HL-60 (cell line): ENCODE data around the gene CARS2.
A peak's percentile ranks its signal among the peaks of the same experiment; 100 is the strongest.

Experiments used
- DNase-seq, 2 experiments: peaks; one replicate each; pipeline ENCODE4 v3.0.0-alpha.2; 2010 to 2020; ENCODE audit warnings: low read depth in 1 of 2, low spot score in 1 of 2
- H3K27ac ChIP-seq: fragments of 250-450 bp; sonication (Bioruptor Pico); replicated peaks from 2 replicates; pipeline ENCODE4 v1.5.1; 2020; ENCODE audit warnings: mild to moderate bottlenecking, moderate library complexity
- H3K27me3 ChIP-seq: fragments of 250-450 bp; sonication (Bioruptor Pico); 2 replicates; pipeline ENCODE4 v1.5.1; 2021; ENCODE audit warnings: mild to moderate bottlenecking, moderate library complexity; ENCODE audit not compliant: insufficient read depth, poor library complexity, severe bottlenecking
- H3K4me3 ChIP-seq: replicated peaks from 2 replicates; pipeline ENCODE4 v1.5.1; 2011; ENCODE audit warnings: mild to moderate bottlenecking, control low read depth, low read length; ENCODE audit not compliant: insufficient read depth
- CTCF ChIP-seq: IDR thresholded peaks from one replicate; pipeline ENCODE4 v1.5.1; 2011; ENCODE audit warnings: low read length, control low read depth, inconsistent platforms; ENCODE audit not compliant: insufficient read depth
- GABPA ChIP-seq: IDR thresholded peaks from 2 replicates; pipeline ENCODE4 v1.6.1; 2012; ENCODE audit warnings: low read depth
- POLR2AphosphoS5 ChIP-seq: IDR thresholded peaks from 2 replicates; pipeline ENCODE4 v1.6.1; 2012; ENCODE audit warnings: low read depth
- SPI1 ChIP-seq: IDR thresholded peaks from 2 replicates; pipeline ENCODE4 v1.6.1; 2012; ENCODE audit warnings: low read depth, mild to moderate bottlenecking, borderline replicate concordance
- TF ChIP-seq, protein P1 (sequence below): IDR thresholded peaks from 2 replicates; pipeline ENCODE4 v1.6.1; 2012; ENCODE audit warnings: low read depth; ENCODE audit not compliant: insufficient replicate concordance

CARS2 gene

GRCh38 chr13:110683203-110683883 is 22.6 kb downstream of the CARS2 start:
- TF ChIP-seq, protein P1, sequence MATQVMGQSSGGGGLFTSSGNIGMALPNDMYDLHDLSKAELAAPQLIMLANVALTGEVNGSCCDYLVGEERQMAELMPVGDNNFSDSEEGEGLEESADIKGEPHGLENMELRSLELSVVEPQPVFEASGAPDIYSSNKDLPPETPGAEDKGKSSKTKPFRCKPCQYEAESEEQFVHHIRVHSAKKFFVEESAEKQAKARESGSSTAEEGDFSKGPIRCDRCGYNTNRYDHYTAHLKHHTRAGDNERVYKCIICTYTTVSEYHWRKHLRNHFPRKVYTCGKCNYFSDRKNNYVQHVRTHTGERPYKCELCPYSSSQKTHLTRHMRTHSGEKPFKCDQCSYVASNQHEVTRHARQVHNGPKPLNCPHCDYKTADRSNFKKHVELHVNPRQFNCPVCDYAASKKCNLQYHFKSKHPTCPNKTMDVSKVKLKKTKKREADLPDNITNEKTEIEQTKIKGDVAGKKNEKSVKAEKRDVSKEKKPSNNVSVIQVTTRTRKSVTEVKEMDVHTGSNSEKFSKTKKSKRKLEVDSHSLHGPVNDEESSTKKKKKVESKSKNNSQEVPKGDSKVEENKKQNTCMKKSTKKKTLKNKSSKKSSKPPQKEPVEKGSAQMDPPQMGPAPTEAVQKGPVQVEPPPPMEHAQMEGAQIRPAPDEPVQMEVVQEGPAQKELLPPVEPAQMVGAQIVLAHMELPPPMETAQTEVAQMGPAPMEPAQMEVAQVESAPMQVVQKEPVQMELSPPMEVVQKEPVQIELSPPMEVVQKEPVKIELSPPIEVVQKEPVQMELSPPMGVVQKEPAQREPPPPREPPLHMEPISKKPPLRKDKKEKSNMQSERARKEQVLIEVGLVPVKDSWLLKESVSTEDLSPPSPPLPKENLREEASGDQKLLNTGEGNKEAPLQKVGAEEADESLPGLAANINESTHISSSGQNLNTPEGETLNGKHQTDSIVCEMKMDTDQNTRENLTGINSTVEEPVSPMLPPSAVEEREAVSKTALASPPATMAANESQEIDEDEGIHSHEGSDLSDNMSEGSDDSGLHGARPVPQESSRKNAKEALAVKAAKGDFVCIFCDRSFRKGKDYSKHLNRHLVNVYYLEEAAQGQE: no peak
- peak; percentile 18 for TF ChIP-seq CTCF
- peak in 1 of 2 experiments; percentile 47 for DNase-seq
- H3K27me3 ChIP-seq: no peaks in the 10 kb centered on the region
- H3K4me3 ChIP-seq: no peak overlapping the region
- no peak overlapping the region for H3K27ac ChIP-seq

GRCh38 chr13:110682746-110683145 is 23.2 kb downstream of the CARS2 start:
- no peak for DNase-seq
- TF ChIP-seq, protein P1: no peak
- TF ChIP-seq CTCF (no peak), POLR2AphosphoS5 (no peak), SPI1 (no peak), GABPA (no peak)
- Histone ChIP-seq H3K27ac (no peak overlapping the region), H3K4me3 (no peak overlapping the region), H3K27me3 (no peaks in the 10 kb centered on the region)

DNA sequence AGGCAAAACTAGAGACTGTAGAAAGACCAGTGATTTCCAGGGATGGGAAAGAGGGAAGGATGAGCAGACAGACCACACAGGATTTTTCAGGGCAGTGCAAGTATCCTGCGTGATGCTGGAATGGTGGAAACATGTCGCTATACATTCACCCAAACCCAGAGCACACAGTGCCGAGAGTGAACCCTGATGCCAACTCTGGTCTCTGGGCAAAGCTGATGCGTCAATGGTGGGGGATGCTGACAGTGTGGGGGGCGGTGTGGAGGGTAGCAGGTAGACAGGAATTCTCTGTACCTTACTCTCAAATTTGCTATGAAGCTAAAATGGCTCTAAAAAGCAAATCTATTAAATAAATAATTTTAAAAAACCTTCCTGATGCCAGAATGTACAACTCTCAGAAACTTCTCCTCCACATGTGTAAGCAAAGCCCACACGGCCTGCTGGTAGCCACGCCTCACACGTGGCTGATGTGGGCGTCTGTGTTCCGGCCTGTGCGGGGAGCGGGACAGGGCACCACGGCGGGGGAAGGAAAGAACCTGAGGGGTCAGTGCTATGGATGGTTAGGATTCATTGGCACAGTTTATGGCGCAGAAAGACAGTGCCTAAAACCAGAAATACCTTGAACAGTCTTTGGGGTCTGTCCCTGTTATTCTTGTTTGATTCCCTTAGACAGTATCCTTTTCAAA is 23.9 kb downstream of the CARS2 start:
- Histone ChIP-seq H3K4me3 (no peak overlapping the region), H3K27me3 (no peaks in the 10 kb centered on the region), H3K27ac (no peak overlapping the region)
- no peak for TF ChIP-seq CTCF
- no peak for TF ChIP-seq GABPA
- no peak for TF ChIP-seq POLR2AphosphoS5
- TF ChIP-seq, protein P1: no peak
- no peak for TF ChIP-seq SPI1
- no peak for DNase-seq
